Neutrophil (primary cell): ENCODE data around the gene LGR6.

Experiments
- H3K27ac ChIP-seq: fragments of 200-600 bp; sonication (generic); 2 replicates; pipeline ENCODE4 v1.5.1; 2016; ENCODE audit warnings: mild to moderate bottlenecking, moderate library complexity
- H3K27me3 ChIP-seq: fragments of 200-600 bp; sonication (generic); 2 replicates; pipeline ENCODE4 v1.6.0; 2016; ENCODE audit warnings: mild to moderate bottlenecking
- H3K36me3 ChIP-seq: fragments of 200-600 bp; sonication (generic); 2 replicates; pipeline ENCODE4 v1.5.1; 2017
- H3K4me1 ChIP-seq, 2 experiments: fragments of 200-600 bp in 1 of 2; sonication (generic) in 1 of 2; 1 replicate in 1 of 2; 2 replicates in 1 of 2; pipeline versions ENCODE4 v1.5.1 to v1.6.1; 2013 to 2016; ENCODE audit warnings: low read depth in 1 of 2, low read length in 1 of 2, mild to moderate bottlenecking in 1 of 2, moderate library complexity in 1 of 2; ENCODE audit not compliant: control insufficient read depth in 1 of 2, insufficient read depth in 1 of 2
- H3K4me3 ChIP-seq, 2 experiments: fragments of 200-600 bp in 1 of 2; sonication (generic) in 1 of 2; 1 replicate in 1 of 2; 2 replicates in 1 of 2; pipeline ENCODE4 v1.5.1; 2013 to 2016; ENCODE audit warnings: low read depth in 1 of 2, low read length in 1 of 2, mild to moderate bottlenecking in 1 of 2, moderate library complexity in 1 of 2
- H3K9me3 ChIP-seq: fragments of 200-600 bp; sonication (generic); 2 replicates; pipeline ENCODE4 v1.5.1; 2016
- TF ChIP-seq, protein P1 (sequence below): fragments of 200-600 bp; sonication (generic); IDR thresholded peaks from 2 replicates; pipeline ENCODE4 v1.5.1; 2016; ENCODE audit warnings: antibody characterized with exemption

LGR6 gene

DNA sequence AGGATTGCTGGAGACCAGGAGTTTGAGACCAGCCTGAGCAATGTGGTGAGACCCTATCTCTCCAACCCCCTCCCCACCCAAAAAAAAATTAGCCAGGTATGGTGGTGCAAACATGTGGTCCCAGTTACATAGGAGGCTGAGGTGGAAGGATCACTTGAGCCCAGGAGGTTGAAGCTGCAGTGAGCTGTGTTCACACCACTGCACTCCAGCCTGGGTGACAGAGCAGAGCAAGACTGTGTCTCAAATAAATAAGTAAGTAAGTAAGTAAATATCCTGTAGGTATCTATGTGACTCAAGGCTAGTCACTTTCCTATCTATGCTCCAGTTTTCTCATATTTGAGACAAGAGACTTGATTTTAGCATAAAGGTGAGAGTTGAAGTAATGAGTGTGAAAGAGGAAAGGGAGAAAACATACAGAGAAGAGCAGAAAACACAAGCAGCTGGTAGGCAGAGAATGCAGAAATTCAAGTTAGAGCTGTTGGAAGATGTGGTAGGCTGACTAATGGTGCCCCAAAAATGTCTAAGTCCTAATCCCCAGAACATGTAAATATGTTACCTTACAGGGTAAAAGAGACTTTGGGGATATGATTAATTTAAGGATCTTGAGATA, 162.4 kb downstream of the LGR6 start:
- Histone ChIP-seq H3K4me1 (peaks cover 23 to 32% of the 10 kb centered on the region in 2 experiments), H3K36me3 (no peaks in the 10 kb centered on the region), H3K9me3 (no peaks in the 10 kb centered on the region), H3K4me3 (no peak overlapping the region), H3K27ac (no peak overlapping the region), H3K27me3 (no peaks in the 10 kb centered on the region)
- TF ChIP-seq, protein P1, sequence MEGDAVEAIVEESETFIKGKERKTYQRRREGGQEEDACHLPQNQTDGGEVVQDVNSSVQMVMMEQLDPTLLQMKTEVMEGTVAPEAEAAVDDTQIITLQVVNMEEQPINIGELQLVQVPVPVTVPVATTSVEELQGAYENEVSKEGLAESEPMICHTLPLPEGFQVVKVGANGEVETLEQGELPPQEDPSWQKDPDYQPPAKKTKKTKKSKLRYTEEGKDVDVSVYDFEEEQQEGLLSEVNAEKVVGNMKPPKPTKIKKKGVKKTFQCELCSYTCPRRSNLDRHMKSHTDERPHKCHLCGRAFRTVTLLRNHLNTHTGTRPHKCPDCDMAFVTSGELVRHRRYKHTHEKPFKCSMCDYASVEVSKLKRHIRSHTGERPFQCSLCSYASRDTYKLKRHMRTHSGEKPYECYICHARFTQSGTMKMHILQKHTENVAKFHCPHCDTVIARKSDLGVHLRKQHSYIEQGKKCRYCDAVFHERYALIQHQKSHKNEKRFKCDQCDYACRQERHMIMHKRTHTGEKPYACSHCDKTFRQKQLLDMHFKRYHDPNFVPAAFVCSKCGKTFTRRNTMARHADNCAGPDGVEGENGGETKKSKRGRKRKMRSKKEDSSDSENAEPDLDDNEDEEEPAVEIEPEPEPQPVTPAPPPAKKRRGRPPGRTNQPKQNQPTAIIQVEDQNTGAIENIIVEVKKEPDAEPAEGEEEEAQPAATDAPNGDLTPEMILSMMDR, result no peak

DNA sequence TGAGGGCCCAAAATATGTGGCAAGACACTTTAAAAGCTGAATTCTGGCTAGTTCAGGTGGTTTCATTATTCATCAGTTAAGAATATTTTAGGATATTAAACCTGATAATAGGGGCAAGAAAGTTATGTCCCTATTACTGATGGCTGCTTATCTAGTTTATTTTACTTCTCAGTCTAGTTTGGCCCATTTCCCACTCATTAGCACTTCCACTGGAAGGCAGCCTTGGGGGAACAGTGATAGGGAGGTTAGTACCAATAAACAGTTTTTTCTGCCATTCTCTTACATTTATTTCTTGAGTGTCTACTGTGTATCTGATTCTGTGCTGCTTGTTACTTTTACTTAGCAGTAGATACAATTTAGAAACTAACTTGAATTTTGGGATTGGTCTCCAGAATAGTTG, 163.9 kb downstream of the LGR6 start:
- no peak overlapping the region for H3K4me3 ChIP-seq
- H3K27ac ChIP-seq, result no peak overlapping the region
- no peaks in the 10 kb centered on the region for H3K9me3 ChIP-seq
- H3K4me1 ChIP-seq, result peaks cover 14 to 17% of the 10 kb centered on the region in 2 experiments
- TF ChIP-seq, protein P1, result no peak
- H3K36me3 ChIP-seq, result no peaks in the 10 kb centered on the region
- H3K27me3 ChIP-seq, result no peaks in the 10 kb centered on the region

DNA sequence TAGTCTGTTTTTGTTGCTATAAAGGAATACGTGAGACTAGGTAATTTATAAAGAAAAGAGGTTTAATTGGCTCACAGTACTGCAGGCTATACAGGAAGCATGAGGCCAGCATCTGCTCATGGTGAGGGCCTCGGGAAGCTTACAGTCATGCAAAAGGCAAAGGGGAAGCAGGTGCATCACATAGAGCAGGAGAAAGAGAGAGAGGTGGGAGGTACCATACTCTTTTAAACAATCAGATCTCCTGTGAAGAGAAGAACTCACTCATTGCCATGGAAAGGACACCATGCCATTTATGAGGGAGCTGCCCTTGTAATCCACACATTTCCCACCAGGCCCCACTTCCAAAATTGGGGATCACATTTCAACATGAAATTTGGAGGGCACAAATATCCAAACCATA, 167.6 kb downstream of the LGR6 start:
- Histone ChIP-seq H3K4me1 (peaks cover 7 to 15% of the 10 kb centered on the region in 2 experiments), H3K27me3 (no peaks in the 10 kb centered on the region), H3K27ac (no peak overlapping the region), H3K9me3 (no peaks in the 10 kb centered on the region), H3K36me3 (no peaks in the 10 kb centered on the region), H3K4me3 (no peak overlapping the region)
- TF ChIP-seq, protein P1, result no peak

DNA sequence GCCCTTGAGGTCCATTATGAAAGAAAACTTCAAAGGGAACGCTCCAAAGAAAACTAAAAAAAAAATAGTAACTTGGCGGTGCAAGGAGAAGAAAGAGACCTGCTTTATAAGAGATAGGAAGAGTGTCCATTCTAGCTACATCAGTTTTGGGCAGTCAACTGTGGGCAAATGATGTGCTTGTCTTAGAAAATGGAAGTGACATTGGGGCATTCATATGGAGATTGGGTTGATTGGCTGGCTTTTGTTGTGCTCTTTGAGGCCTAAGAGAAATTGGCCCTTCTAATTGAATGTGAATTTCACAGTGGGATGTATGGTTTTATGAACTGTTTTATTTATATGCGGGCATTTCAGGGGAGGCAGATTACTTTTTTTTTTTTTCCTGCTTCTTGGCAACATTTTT, 168.1 kb downstream of the LGR6 start:
- Histone ChIP-seq H3K27me3 (no peaks in the 10 kb centered on the region), H3K9me3 (no peaks in the 10 kb centered on the region), H3K4me3 (no peak overlapping the region), H3K4me1 (peaks cover 7 to 15% of the 10 kb centered on the region in 2 experiments), H3K36me3 (no peaks in the 10 kb centered on the region), H3K27ac (no peak overlapping the region)
- TF ChIP-seq, protein P1, result no peak

DNA sequence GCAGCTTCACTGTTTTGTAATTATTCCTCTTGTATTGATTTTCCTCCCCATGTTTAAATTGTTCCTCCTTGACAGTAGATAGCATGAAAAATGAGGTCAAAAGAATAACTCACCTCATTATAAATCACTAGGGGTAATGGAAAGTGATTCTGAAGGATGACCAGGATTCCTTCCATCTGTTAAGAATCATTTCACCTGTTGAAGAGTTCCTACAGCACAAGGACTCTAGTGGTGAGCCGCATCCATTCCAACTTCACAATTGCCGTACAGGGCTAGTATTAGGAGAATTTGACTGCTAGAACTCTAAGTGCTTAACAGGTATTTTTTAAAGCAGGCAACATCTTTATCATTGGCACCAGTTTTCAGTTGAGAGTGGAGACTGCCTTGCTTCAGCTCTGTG, 168.6 kb downstream of the LGR6 start:
- Histone ChIP-seq H3K4me1 (peaks cover 7 to 15% of the 10 kb centered on the region in 2 experiments), H3K9me3 (no peaks in the 10 kb centered on the region), H3K27me3 (no peaks in the 10 kb centered on the region), H3K36me3 (no peaks in the 10 kb centered on the region), H3K27ac (no peak overlapping the region), H3K4me3 (no peak overlapping the region)
- TF ChIP-seq, protein P1, result no peak
